COLO668 (cell line): Measurements from ENCODE around the gene CDK13.
"Not testable (repeated sequence)": the region's sequence is repeated elsewhere in the genome, so short reads cannot be mapped to it uniquely, and the experiment has no call there.

Experiments used
- DNase-seq: peaks from one replicate; lab custom pipeline; 2025; ENCODE audit not compliant: unreplicated experiment; lab: John Stamatoyannopoulos, UW

CDK13 gene

GRCh38 chr7:40145596-40146130, 195.6 kb downstream of the CDK13 start:
- DNase-seq: not testable (repeated sequence)

DNA sequence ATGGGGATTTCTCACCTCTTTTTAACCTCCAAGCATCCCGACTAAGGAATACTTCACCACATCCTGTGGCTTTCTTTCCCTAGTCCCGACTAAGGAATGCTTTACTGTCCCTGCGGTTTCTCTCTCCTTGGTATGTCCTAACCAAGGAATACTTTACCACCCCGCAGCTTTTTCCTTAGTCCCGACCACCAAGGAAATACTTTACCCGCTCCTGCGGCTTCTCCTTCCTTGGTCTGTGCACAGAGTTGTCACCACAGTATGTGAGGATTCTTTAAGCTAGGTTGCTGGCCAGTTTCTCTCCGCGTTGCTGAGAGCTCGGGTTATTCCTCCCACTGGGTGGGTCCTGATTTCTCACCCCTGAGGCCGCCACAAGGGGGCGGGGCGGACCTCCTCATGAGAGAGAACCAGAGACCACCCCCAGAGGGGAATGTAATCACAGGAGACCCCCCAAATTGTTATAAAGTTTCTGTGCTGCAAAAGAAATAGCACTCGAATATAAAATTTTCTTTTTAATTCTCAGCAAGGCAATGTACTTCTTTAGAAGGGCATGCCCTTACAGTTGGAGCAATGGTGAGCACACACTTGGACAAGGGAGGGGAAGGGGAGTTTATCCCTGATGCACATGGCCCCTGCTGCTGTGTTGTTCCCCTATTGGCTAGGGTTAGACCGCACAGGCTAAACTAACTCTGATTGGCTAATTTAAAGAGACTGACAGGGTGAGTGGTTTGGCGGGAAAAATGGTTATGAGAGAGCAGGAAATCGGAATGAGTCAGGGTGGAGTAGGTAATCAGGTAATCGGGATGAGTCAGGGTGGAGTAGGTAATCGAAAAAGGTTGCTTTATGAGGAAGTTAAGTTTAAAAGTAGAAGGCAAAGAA, 197.6 kb downstream of the CDK13 start:
- no peak for DNase-seq

DNA sequence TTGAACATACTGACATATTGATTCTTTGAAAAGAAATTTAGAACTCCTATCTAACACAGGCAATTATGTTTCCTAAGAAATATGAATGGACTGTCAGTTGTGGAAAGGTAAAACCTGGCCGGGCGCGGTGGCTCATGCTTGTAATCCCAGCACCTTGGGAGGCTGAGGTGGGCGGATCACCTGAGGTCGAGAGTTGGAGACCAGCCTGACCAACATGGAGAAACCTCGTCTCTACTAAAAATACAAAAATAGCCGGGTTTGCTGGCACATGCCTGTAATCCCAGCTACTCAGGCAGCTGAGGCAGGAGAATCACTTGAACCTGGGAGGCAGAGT, 198.2 kb downstream of the CDK13 start:
- not testable (repeated sequence) for DNase-seq

DNA sequence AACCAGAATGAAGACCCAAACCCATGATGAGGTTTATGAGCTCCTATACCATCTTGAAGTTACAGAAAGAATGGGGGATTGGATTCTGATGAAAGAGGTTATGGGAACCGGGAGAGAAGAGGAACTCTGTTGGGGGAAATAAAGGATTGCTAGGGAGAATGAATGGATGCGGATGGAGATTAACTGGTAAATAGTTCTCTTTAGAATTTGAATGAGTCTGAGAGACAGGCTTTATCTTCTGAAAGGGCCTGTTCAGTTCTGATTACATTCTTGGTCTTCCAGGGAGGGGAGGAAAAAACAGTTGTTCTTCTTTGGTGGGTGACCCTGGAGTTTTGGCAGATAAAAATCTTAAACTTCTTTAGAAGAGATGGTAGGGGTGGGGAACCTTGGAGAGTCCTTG, 198.6 kb downstream of the CDK13 start:
- no peak for DNase-seq
